Uterus (tissue), 4 donors: ENCODE measurements around the gene NSDHL. TPM values are rescaled to one million over a fixed set of nuclear protein-coding genes. Genes with fewer than 3 reads are reported as not detected.
"Not testable (repeated sequence)": the region's sequence is repeated elsewhere in the genome, so short reads cannot be mapped to it uniquely, and the experiment has no call there.

Experiments
- DNase-seq, 2 donors: peaks; one replicate each; pipeline ENCODE4 v3.0.0-alpha.2; 2019 to 2020
- H3K27ac ChIP-seq, 2 donors: fragments of 200-600 bp; sonication (generic); 1 replicate in 1 of 2; 2 replicates in 1 of 2; pipeline ENCODE4 v1.5.1; 2016 to 2018
- H3K27me3 ChIP-seq, 2 donors: fragments of 200-600 bp; sonication (generic); one replicate each; pipeline ENCODE4 v1.5.1; 2018 to 2019; ENCODE audit warnings: control low read depth in 1 of 2
- H3K36me3 ChIP-seq, 2 donors: fragments of 200-600 bp; sonication (generic); one replicate each; pipeline ENCODE4 v1.5.1; 2019; ENCODE audit warnings: control low read depth in 1 of 2
- H3K4me1 ChIP-seq, 2 donors: fragments of 200-600 bp; sonication (generic); one replicate each; pipeline ENCODE4 v1.5.1; 2018 to 2019; ENCODE audit warnings: control low read depth in 1 of 2
- H3K4me3 ChIP-seq, 2 donors: fragments of 200-600 bp; sonication (generic); 1 replicate in 1 of 2; 2 replicates in 1 of 2; pipeline ENCODE4 v1.5.1; 2018 to 2019; ENCODE audit warnings: mild to moderate bottlenecking in 1 of 2
- H3K9me3 ChIP-seq, 2 donors: fragments of 200-600 bp; sonication (generic); one replicate each; pipeline ENCODE4 v1.5.1; 2019; ENCODE audit warnings: control low read depth in 1 of 2
- CTCF ChIP-seq, 4 experiments: fragments of 200-600 bp in 2 of 4; fragments of 450-650 bp in 2 of 4; sonication (generic) in 2 of 4; IDR thresholded peaks; one replicate each; pipeline ENCODE4 v1.5.1; 2016 to 2019; ENCODE audit warnings: antibody characterized with exemption in 4 of 4, mild to moderate bottlenecking in 2 of 4, moderate library complexity in 1 of 4
- POLR2A ChIP-seq, 2 donors: fragments of 450-650 bp; IDR thresholded peaks; one replicate each; pipeline ENCODE4 v1.6.1; 2016; ENCODE audit warnings: antibody characterized with exemption in 2 of 2, mild to moderate bottlenecking in 1 of 2, moderate library complexity in 1 of 2
- intact Hi-C: fragments of 100-400 bp; cut with DNase I; formaldehyde crosslinking; loops from one replicate; pipeline ENCODE4 v1.15.1; 2023; ENCODE audit warnings: low total_unique reads
- total RNA-seq, 4 donors: library from RNA; depleted of rRNA in 3 of 4; stranded (reverse); fragments of >200 nt in 3 of 4; gene quantifications; one replicate each; pipeline versions ENCODE4 v1.1.0 to v1.2.4, GENCODE V29; 2014 to 2023
- donor health status: DM: yes; HTN: yes; CAD: no.

The NSDHL gene
- total RNA-seq, 4 donors from 2014 or later, result 1.5 to 12.6 (median 8.6) TPM

- Histone ChIP-seq H3K36me3 (no peaks in the 10 kb centered on the region), H3K27ac (peak overlapping the region in 1 of 2 donors; percentile 69), H3K4me3 (peak overlapping the region; percentile 57 to 62), H3K27me3 (no peaks in the 10 kb centered on the region), H3K4me1 (no peaks in the 10 kb centered on the region), H3K9me3 (no peaks in the 10 kb centered on the region)
- intact Hi-C loops, result no loop called here
- TF ChIP-seq POLR2A (IDR thresholded peaks at IDR 0.05) (no peak), CTCF (IDR thresholded peaks at IDR 0.05) (no peak)
- DNase-seq, result no peak
Observed at GRCh38 chrX:152831391-152831790, 528 bp downstream of the NSDHL start.

GRCh38 chrX:152832520-152832919 lies 1.7 kb downstream of the NSDHL start:
- TF ChIP-seq CTCF (IDR thresholded peaks at IDR 0.05) (no peak), POLR2A (IDR thresholded peaks at IDR 0.05) (no peak)
- intact Hi-C loops, result no loop called here
- H3K27ac ChIP-seq, result no peak overlapping the region

GRCh38 chrX:152833378-152833777 lies 2.5 kb downstream of the NSDHL start:
- Histone ChIP-seq H3K27ac (no peak overlapping the region), H3K9me3 (no peaks in the 10 kb centered on the region), H3K4me3 (no peak overlapping the region), H3K4me1 (no peaks in the 10 kb centered on the region), H3K27me3 (no peaks in the 10 kb centered on the region), H3K36me3 (no peaks in the 10 kb centered on the region)
- DNase-seq, result no peak
- TF ChIP-seq POLR2A (IDR thresholded peaks at IDR 0.05) (no peak), CTCF (IDR thresholded peaks at IDR 0.05) (no peak)
- intact Hi-C loops, result no loop called here

More at GRCh38 chrX:152832520-152832919, 1.7 kb downstream of the NSDHL start:
- H3K27me3 ChIP-seq, result no peaks in the 10 kb centered on the region
- H3K36me3 ChIP-seq, result no peaks in the 10 kb centered on the region
- no peak for DNase-seq
- no peak overlapping the region for H3K4me3 ChIP-seq
- H3K9me3 ChIP-seq, result no peaks in the 10 kb centered on the region
- H3K4me1 ChIP-seq, result no peaks in the 10 kb centered on the region

DNA sequence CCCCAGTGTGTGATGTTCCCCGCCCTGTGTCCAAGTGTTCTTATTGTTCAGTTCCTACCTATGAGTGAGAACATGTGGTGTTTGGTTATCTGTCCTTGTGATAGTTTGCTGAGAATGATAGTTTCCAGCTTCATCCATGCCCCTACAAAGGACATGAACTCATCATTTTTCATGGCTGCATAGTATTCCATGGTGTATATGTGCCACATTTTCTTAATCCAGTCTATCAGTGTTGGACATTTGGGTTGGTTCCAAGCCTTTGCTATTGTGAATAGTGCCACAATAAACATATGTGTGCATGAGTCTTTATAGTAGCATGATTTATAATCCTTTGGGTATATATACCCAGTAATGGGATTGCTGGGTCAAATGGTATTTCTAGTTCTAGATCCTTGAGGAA lies 4.6 kb downstream of the NSDHL start:
- H3K27me3 ChIP-seq, H3K4me3 ChIP-seq, H3K27ac ChIP-seq, DNase-seq, H3K4me1 ChIP-seq, H3K36me3 ChIP-seq, H3K9me3 ChIP-seq, intact Hi-C loops: not testable (repeated sequence)

DNA sequence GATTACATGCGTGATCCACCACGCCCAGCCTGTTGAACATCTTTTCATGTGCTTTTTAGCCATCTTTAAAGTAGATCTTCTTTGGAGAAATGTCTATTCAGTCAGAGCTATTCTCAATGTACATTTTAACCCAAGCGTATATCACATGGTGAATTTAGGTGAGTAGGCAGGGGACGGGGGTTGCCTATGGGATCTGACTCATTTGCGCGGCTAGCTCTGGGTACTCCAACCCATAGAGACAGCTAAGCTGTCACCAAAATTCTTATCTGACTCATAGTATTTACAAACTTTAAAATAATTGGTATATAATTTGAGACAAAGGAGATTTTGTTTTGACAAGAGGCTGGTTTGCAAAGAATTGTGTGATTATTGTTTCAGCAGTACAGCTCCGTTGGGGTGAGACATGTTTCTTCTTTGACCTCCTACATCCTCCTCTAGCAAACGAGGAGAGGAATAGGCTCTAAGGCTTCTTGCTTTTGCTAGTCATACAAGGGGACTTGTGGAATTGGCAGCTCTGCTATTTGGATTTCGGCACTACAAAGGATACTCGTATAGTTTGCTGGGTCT lies 12.0 kb downstream of the NSDHL start:
- intact Hi-C loops, result no loop called here

More for the DNA sequence above, 12.0 kb downstream of the NSDHL start:
- Histone ChIP-seq H3K4me1 (no peaks in the 10 kb centered on the region), H3K4me3 (no peak overlapping the region), H3K27me3 (no peaks in the 10 kb centered on the region), H3K27ac (no peak overlapping the region), H3K9me3 (no peaks in the 10 kb centered on the region), H3K36me3 (no peaks in the 10 kb centered on the region)
- no peak for DNase-seq
- no peak for TF ChIP-seq POLR2A (IDR thresholded peaks at IDR 0.05)
- no peak for TF ChIP-seq CTCF (IDR thresholded peaks at IDR 0.05)
